Esophagus squamous epithelium (tissue), 5 donors: ENCODE data around the gene ESR2. TPM values are rescaled to one million over a fixed set of nuclear protein-coding genes. Genes with fewer than 3 reads are reported as not detected.
"Not testable (repeated sequence)": the region's sequence is repeated elsewhere in the genome, so short reads cannot be mapped to it uniquely, and the experiment has no call there.

Experiments
- DNase-seq: peaks from one replicate; lab custom pipeline; 2025; lab: John Stamatoyannopoulos, UW
- H3K27ac ChIP-seq, 4 donors: fragments of 200-600 bp; sonication (generic); one replicate each; pipeline ENCODE4 v1.5.1; 2016 to 2019; ENCODE audit warnings: mild to moderate bottlenecking in 1 of 4
- H3K27me3 ChIP-seq, 4 donors: fragments of 200-600 bp; sonication (generic); 1 replicate in 3 of 4; 2 replicates in 1 of 4; pipeline versions ENCODE4 v1.5.1 to v1.6.0; 2017 to 2021; ENCODE audit warnings: antibody characterized with exemption in 1 of 4
- H3K36me3 ChIP-seq, 3 donors: fragments of 200-600 bp; sonication (generic); one replicate each; pipeline ENCODE4 v1.5.1; 2016 to 2019
- H3K4me1 ChIP-seq, 3 donors: fragments of 200-600 bp; sonication (generic); one replicate each; pipeline ENCODE4 v1.5.1; 2017 to 2019
- H3K4me3 ChIP-seq, 4 donors: fragments of 200-600 bp; sonication (generic); 1 replicate in 3 of 4; 2 replicates in 1 of 4; pipeline ENCODE4 v1.5.1; 2016 to 2019; ENCODE audit warnings: mild to moderate bottlenecking in 2 of 4, moderate library complexity in 1 of 4
- H3K9me3 ChIP-seq, 3 donors: fragments of 200-600 bp; sonication (generic); one replicate each; pipeline ENCODE4 v1.5.1; 2016 to 2019
- POLR2A ChIP-seq, 4 donors: fragments of 450-650 bp; IDR thresholded peaks; one replicate each; pipeline ENCODE4 v1.6.1; 2017; ENCODE audit warnings: antibody characterized with exemption in 4 of 4, mild to moderate bottlenecking in 4 of 4, moderate library complexity in 3 of 4
- WGBS, 2 donors: methylation state at CpG; one replicate each; pipeline ENCODE4 v1.1.5; 2018; 5-methylcytosine and 5-hydroxymethylcytosine counted together
- intact Hi-C: fragments of 100-400 bp; cut with DNase I; formaldehyde crosslinking; loops from one replicate; pipeline ENCODE4 v1.15.0; 2022
- total RNA-seq, 4 donors: library from RNA; depleted of rRNA; stranded (reverse); fragments of >200 nt; gene quantifications; one replicate each; pipeline ENCODE4 v1.1.0, GENCODE V29; 2016
- TF ChIP-seq, protein P1 (sequence below), 6 experiments: fragments of 450-650 bp in 4 of 6; fragments of 200-600 bp in 2 of 6; sonication (generic) in 2 of 6; IDR thresholded peaks; one replicate each; pipeline ENCODE4 v1.5.1; 2016 to 2019; ENCODE audit warnings: antibody characterized with exemption in 6 of 6, mild to moderate bottlenecking in 4 of 6, moderate library complexity in 4 of 6
- donor health status: DM: yes; HTN: yes; CAD: no.

Gene ESR2
- total RNA-seq, 4 donors from 2014 or later: 0.29 to 2.7 (median 0.31) TPM; not detected in 1

DNA sequence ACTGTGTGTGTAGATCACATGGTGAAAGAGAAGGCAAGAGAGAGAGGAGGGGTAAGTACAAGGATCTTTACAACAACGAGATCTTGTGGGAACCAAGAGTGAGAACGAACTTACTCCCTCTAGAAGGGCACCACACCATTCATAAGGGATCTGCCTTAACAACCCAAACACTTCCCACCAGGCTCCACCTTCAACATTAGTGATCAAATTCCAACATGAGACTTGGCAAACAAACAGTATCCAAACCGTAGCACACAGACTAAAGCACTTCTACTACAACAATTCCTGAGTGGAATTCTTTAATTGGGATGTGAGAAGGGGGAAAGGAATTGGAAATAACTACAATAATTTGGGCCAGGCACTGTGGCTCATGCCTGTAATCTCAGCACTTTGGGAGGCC is 35.0 kb upstream of the ESR2 start:
- 69 to 79% methylated on average over 3 of the region's 3 CpGs for WGBS, 2 donors
- Histone ChIP-seq H3K36me3 (no peaks in the 10 kb centered on the region), H3K4me3 (no peak overlapping the region), H3K9me3 (no peaks in the 10 kb centered on the region), H3K27me3 (no peaks in the 10 kb centered on the region), H3K4me1 (no peaks in the 10 kb centered on the region), H3K27ac (no peak overlapping the region)
- no peak for DNase-seq
- TF ChIP-seq, protein P1, sequence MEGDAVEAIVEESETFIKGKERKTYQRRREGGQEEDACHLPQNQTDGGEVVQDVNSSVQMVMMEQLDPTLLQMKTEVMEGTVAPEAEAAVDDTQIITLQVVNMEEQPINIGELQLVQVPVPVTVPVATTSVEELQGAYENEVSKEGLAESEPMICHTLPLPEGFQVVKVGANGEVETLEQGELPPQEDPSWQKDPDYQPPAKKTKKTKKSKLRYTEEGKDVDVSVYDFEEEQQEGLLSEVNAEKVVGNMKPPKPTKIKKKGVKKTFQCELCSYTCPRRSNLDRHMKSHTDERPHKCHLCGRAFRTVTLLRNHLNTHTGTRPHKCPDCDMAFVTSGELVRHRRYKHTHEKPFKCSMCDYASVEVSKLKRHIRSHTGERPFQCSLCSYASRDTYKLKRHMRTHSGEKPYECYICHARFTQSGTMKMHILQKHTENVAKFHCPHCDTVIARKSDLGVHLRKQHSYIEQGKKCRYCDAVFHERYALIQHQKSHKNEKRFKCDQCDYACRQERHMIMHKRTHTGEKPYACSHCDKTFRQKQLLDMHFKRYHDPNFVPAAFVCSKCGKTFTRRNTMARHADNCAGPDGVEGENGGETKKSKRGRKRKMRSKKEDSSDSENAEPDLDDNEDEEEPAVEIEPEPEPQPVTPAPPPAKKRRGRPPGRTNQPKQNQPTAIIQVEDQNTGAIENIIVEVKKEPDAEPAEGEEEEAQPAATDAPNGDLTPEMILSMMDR (IDR thresholded peaks at IDR 0.05): no peak
- TF ChIP-seq POLR2A (IDR thresholded peaks at IDR 0.05): no peak
- intact Hi-C loops: no loop called here

DNA sequence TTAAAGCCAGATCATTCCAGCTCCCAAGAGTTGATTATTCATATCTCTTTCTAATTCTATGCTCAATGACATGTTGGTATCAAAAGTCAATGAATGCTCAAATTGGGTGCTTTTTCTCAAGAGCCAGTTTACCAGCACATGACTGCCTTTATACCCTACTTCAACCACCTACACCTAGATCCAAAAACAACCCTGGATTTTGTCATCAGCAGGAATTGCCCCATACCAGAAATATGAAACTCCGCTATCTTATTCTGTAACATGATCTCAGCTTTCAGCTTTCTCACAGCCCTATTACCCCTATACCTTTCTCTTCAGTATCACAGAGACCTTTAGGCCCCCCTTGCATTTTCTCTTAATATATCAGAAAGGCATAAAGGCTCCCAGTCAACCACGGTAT is 32.3 kb upstream of the ESR2 start:
- Histone ChIP-seq H3K4me1 (no peaks in the 10 kb centered on the region), H3K4me3 (no peak overlapping the region), H3K9me3 (no peaks in the 10 kb centered on the region), H3K36me3 (no peaks in the 10 kb centered on the region), H3K27me3 (no peaks in the 10 kb centered on the region), H3K27ac (no peak overlapping the region)
- 89 to 90% methylated on average over 2 of the region's 2 CpGs for WGBS, 2 donors
- TF ChIP-seq, protein P1 (IDR thresholded peaks at IDR 0.05): no peak
- TF ChIP-seq POLR2A (IDR thresholded peaks at IDR 0.05): no peak
- DNase-seq: no peak
- intact Hi-C loops: no loop called here

DNA sequence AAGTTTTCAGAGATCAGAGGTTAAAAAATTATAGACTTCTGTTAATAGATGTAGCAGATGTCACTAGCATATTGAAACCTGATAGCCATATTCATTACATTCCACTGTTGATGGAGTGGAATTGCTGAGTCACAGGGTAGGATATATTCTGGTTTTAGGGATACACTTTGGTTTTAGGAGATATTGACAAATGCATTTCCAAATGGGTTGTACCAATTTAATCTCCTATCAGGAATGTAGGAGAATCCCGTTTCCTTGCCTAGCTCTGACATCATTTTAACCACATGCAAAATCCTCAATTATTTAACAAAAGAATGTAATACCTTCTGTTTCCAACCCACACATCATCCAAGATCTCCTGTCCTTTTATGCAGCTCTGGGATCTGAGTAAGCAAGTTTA is 30.7 kb upstream of the ESR2 start:
- no peaks in the 10 kb centered on the region for H3K4me1 ChIP-seq
- no peaks in the 10 kb centered on the region for H3K9me3 ChIP-seq
- WGBS, 2 donors: 48 to 71% methylated on average over 1 of the region's 1 CpG
- H3K27me3 ChIP-seq: no peaks in the 10 kb centered on the region
- H3K36me3 ChIP-seq: no peaks in the 10 kb centered on the region
- intact Hi-C loops: no loop called here
- TF ChIP-seq, protein P1 (IDR thresholded peaks at IDR 0.05): no peak
- no peak for TF ChIP-seq POLR2A (IDR thresholded peaks at IDR 0.05)
- no peak overlapping the region for H3K27ac ChIP-seq
- DNase-seq: no peak
- H3K4me3 ChIP-seq: no peak overlapping the region

DNA sequence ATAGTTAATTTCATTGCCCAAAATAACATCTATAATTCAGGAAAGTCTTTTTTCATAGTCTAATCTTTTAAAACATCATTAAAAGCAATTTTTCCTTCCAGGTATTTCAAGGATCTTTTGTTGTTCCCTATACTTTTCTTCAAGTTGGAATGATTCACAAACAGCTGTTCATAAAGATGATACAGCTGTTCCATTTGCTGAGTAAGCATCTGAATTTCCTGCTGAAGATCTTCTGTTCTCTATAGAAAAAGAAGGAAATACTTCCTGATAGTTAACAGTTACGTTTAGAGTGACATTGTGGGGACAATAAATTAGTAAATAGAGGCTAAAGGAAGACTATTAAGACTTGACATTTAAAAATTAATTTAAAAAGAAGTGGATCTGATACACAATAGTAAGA is 30.3 kb upstream of the ESR2 start:
- Histone ChIP-seq H3K27me3 (no peaks in the 10 kb centered on the region), H3K27ac (no peak overlapping the region), H3K36me3 (no peaks in the 10 kb centered on the region), H3K9me3 (no peaks in the 10 kb centered on the region), H3K4me3 (no peak overlapping the region), H3K4me1 (no peaks in the 10 kb centered on the region)
- no peak for DNase-seq
- intact Hi-C loops: no loop called here
- WGBS, 2 donors: 4 to 20% methylated on average over 1 of the region's 1 CpG
- TF ChIP-seq POLR2A (IDR thresholded peaks at IDR 0.05): no peak
- TF ChIP-seq, protein P1 (IDR thresholded peaks at IDR 0.05): no peak

DNA sequence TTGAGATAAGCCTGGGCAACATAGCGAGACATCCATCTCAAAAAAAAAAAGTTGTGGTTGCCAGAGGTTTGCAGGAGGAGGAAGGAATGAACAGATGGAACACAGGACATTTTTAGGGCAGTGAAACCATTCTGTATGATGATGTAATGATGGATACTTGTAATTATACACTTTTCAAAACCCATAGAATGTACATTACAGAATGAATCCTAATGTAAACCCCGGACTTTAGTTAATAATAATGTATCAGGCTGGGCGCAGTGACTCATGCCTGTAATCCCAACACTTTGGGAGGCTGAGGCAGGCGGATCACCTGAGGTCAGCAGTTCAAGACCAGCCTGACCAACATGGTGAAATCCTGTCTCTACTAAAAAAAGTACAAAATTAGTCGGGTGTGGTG is 26.2 kb upstream of the ESR2 start:
- 70% methylated on average over 5 of the region's 5 CpGs for WGBS, 2 donors
- intact Hi-C loops: not testable (repeated sequence)

DNA sequence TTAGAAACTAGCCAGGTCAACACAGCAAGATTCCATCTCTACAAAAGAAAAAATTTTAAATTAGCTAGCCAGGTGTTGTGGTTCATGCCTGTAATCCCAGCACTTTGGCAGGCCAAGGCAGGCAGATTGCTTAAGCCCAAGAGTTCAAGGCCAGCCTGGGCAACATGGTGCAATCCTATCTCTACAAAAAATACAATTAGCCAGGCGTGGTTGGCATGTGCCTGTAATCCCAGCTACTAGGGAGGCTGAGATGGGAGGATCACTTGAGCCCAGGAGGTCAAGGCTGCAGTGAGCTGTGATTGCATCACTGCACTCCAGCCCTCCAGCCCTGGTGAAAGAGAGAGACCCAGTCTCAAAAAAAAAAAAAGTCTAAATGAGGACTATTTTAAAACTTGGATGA is 24.5 kb upstream of the ESR2 start:
- H3K9me3 ChIP-seq, H3K4me1 ChIP-seq, intact Hi-C loops, H3K27ac ChIP-seq, H3K4me3 ChIP-seq, H3K36me3 ChIP-seq, H3K27me3 ChIP-seq, DNase-seq: not testable (repeated sequence)
- no CpG with 5 or more reads among the region's 1 CpG for WGBS, 2 donors

More for the DNA sequence above, 26.2 kb upstream of the ESR2 start:
- H3K27me3 ChIP-seq, H3K9me3 ChIP-seq, DNase-seq, H3K36me3 ChIP-seq, H3K4me1 ChIP-seq, H3K4me3 ChIP-seq, H3K27ac ChIP-seq: not testable (repeated sequence)
